Sigmoid colon (tissue), 7 donors: ENCODE data around the gene ACCS. TPM values are rescaled to one million over a fixed set of nuclear protein-coding genes. Genes with fewer than 3 reads are reported as not detected.

ENCODE experiments used
- DNase-seq: peaks from one replicate; pipeline ENCODE4 v3.0.0-alpha.2; 2019
- H3K27ac ChIP-seq, 4 donors: fragments of 200-600 bp; sonication (generic); one replicate each; pipeline ENCODE4 v1.5.1; 2016 to 2019; ENCODE audit warnings: mild to moderate bottlenecking in 1 of 4
- H3K27me3 ChIP-seq, 3 donors: fragments of 200-600 bp; sonication (generic); one replicate each; pipeline ENCODE4 v1.5.1; 2019; ENCODE audit warnings: mild to moderate bottlenecking in 1 of 3
- H3K36me3 ChIP-seq, 4 donors: fragments of 200-600 bp; sonication (generic); one replicate each; pipeline ENCODE4 v1.5.1; 2016 to 2019
- H3K4me1 ChIP-seq, 4 donors: fragments of 200-600 bp; sonication (generic); one replicate each; pipeline ENCODE4 v1.5.1; 2017 to 2019
- H3K4me3 ChIP-seq, 4 donors: fragments of 200-600 bp; sonication (generic); one replicate each; pipeline ENCODE4 v1.5.1; 2017 to 2019; ENCODE audit warnings: mild to moderate bottlenecking in 2 of 4, moderate library complexity in 1 of 4
- H3K9me3 ChIP-seq, 4 donors: fragments of 200-600 bp in 3 of 4; sonication (generic) in 3 of 4; one replicate each; pipeline versions ENCODE4 v1.5.1 to v1.6.1; 2013 to 2019
- CTCF ChIP-seq, 4 experiments: fragments of 450-650 bp in 3 of 4; fragments of 200-600 bp in 1 of 4; IDR thresholded peaks; one replicate each; pipeline ENCODE4 v1.5.1; 2016 to 2019; ENCODE audit warnings: antibody characterized with exemption in 4 of 4, mild to moderate bottlenecking in 3 of 4, moderate library complexity in 2 of 4
- EP300 ChIP-seq, 4 donors: sonication (generic); formaldehyde crosslinking; IDR thresholded peaks; one replicate each; pipeline ENCODE4 v1.6.1; 2017; ENCODE audit warnings: antibody characterized with exemption in 4 of 4
- POLR2A ChIP-seq, 2 donors: fragments of 450-650 bp; IDR thresholded peaks; one replicate each; pipeline ENCODE4 v1.6.1; 2016; ENCODE audit warnings: antibody characterized with exemption in 2 of 2, mild to moderate bottlenecking in 2 of 2, moderate library complexity in 2 of 2
- POLR2AphosphoS5 ChIP-seq, 4 donors: sonication (generic); formaldehyde crosslinking; IDR thresholded peaks; one replicate each; pipeline ENCODE4 v1.6.1; 2017; ENCODE audit warnings: antibody characterized with exemption in 4 of 4
- WGBS, 2 donors: extraction: QIAGEN DNeasy Blood & Tissue Kit; methylation state at CpG; one replicate each; pipeline ENCODE4 v1.1.7; 2013; 5-methylcytosine and 5-hydroxymethylcytosine counted together
- intact Hi-C: fragments of 100-400 bp; cut with DNase I; formaldehyde crosslinking; loops from one replicate; pipeline ENCODE4 v1.15.1; 2023
- polyA plus RNA-seq, 3 donors: library from polyadenylated mRNA; stranded (reverse); fragments of 200-250 nt; gene quantifications; one replicate each; pipeline ENCODE4 v1.2.3, GENCODE V29; 2013
- total RNA-seq, 4 donors: library from RNA; depleted of rRNA; stranded (reverse); fragments of >200 nt; gene quantifications; one replicate each; pipeline ENCODE4 v1.1.0, GENCODE V29; 2016
- donor health status: healthy with polysubstance abuse.
- donor health status: Bipolar disorder and iron deficiency.
- donor health status: healthy.

ACCS gene
- total and polyA plus RNA-seq, 7 donors, result 1.8 to 52.6 (median 11.4) TPM

GRCh38 chr11:44028816-44029506 is 37.1 kb upstream of the ACCS start:
- intact Hi-C loops, result no loop called here
- Histone ChIP-seq H3K36me3 (no peaks in the 10 kb centered on the region), H3K4me3 (no peak overlapping the region), H3K4me1 (peaks cover 0 to 27% (median 22%) of the 10 kb centered on the region in 4 donors), H3K27me3 (no peaks in the 10 kb centered on the region), H3K27ac (no peak overlapping the region), H3K9me3 (no peaks in the 10 kb centered on the region)
- WGBS, 2 donors, result 80 to 91% methylated on average over 3 of the region's 3 CpGs
- TF ChIP-seq CTCF (IDR thresholded peaks at IDR 0.05) (no peak), POLR2AphosphoS5 (IDR thresholded peaks at IDR 0.05) (no peak), EP300 (IDR thresholded peaks at IDR 0.05) (no peak), POLR2A (IDR thresholded peaks at IDR 0.05) (no peak)
- DNase-seq, result no peak

GRCh38 chr11:44029507-44029845 is 36.6 kb upstream of the ACCS start:
- H3K9me3 ChIP-seq, result no peaks in the 10 kb centered on the region
- DNase-seq, result no peak
- no peaks in the 10 kb centered on the region for H3K27me3 ChIP-seq
- peaks cover 0 to 27% (median 22%) of the 10 kb centered on the region in 4 donors for H3K4me1 ChIP-seq
- H3K36me3 ChIP-seq, result no peaks in the 10 kb centered on the region
- intact Hi-C loops, result no loop called here
- H3K27ac ChIP-seq, result peak overlapping the region in 1 of 4 donors; percentile 64
- H3K4me3 ChIP-seq, result no peak overlapping the region
- WGBS, 2 donors, result 88 to 92% methylated on average over 1 of the region's 1 CpG
- TF ChIP-seq POLR2AphosphoS5 (IDR thresholded peaks at IDR 0.05) (no peak), POLR2A (IDR thresholded peaks at IDR 0.05) (no peak), CTCF (IDR thresholded peaks at IDR 0.05) (no peak), EP300 (IDR thresholded peaks at IDR 0.05) (no peak)

- 50 to 63% methylated on average over 5 of the region's 5 CpGs for WGBS, 2 donors
- H3K36me3 ChIP-seq, result no peaks in the 10 kb centered on the region
- peaks cover 0 to 27% (median 22%) of the 10 kb centered on the region in 4 donors for H3K4me1 ChIP-seq
- TF ChIP-seq POLR2A (IDR thresholded peaks at IDR 0.05) (no peak), EP300 (IDR thresholded peaks at IDR 0.05) (peak in 1 of 4 donors; percentile 33), POLR2AphosphoS5 (IDR thresholded peaks at IDR 0.05) (peak in 2 of 4 donors; percentile 29 to 57)
- H3K4me3 ChIP-seq, result no peak overlapping the region
- intact Hi-C loops, result loop anchor here (5.0 kb wide), 2 partner anchors 43 to 88 kb away; partner anchors contain the start of gene C11orf96
- peak overlapping the region; percentile 51 to 64 (median 60) for H3K27ac ChIP-seq
- H3K9me3 ChIP-seq, result no peaks in the 10 kb centered on the region
- H3K27me3 ChIP-seq, result no peaks in the 10 kb centered on the region
- peak; percentile 78 for DNase-seq
These were observed 35.8 kb upstream of the ACCS start for GRCh38 chr11:44029977-44030911.

- no peak for DNase-seq
- TF ChIP-seq POLR2A (IDR thresholded peaks at IDR 0.05), result no peak
- no peak for TF ChIP-seq POLR2AphosphoS5 (IDR thresholded peaks at IDR 0.05)
- no peak for TF ChIP-seq CTCF (IDR thresholded peaks at IDR 0.05)
- TF ChIP-seq EP300 (IDR thresholded peaks at IDR 0.05), result no peak
- intact Hi-C loops, result loop anchor here (5.0 kb wide), 2 partner anchors 44 to 89 kb away; partner anchors contain the start of gene C11orf96
- Histone ChIP-seq H3K9me3 (no peaks in the 10 kb centered on the region), H3K36me3 (no peaks in the 10 kb centered on the region), H3K4me1 (peaks cover 0 to 27% (median 22%) of the 10 kb centered on the region in 4 donors), H3K27me3 (no peaks in the 10 kb centered on the region), H3K27ac (peak overlapping the region; percentile 51 to 64 (median 60)), H3K4me3 (no peak overlapping the region)
- 76 to 77% methylated on average over 5 of the region's 5 CpGs for WGBS, 2 donors
These were observed 35.1 kb upstream of the ACCS start for GRCh38 chr11:44030996-44031395.

- DNase-seq, result no peak
- Histone ChIP-seq H3K4me3 (no peak overlapping the region), H3K4me1 (peaks cover 0 to 27% (median 22%) of the 10 kb centered on the region in 4 donors), H3K9me3 (no peaks in the 10 kb centered on the region), H3K27me3 (no peaks in the 10 kb centered on the region), H3K36me3 (no peaks in the 10 kb centered on the region), H3K27ac (peak overlapping the region in 2 of 4 donors; percentile 55 to 64)
- TF ChIP-seq POLR2A (IDR thresholded peaks at IDR 0.05) (no peak), EP300 (IDR thresholded peaks at IDR 0.05) (no peak), POLR2AphosphoS5 (IDR thresholded peaks at IDR 0.05) (no peak), CTCF (IDR thresholded peaks at IDR 0.05) (no peak)
- intact Hi-C loops, result loop anchor here (5.0 kb wide), 2 partner anchors 44 to 89 kb away; partner anchors contain the start of gene C11orf96
- 89 to 93% methylated on average over 5 of the region's 5 CpGs for WGBS, 2 donors
These were observed 34.5 kb upstream of the ACCS start for GRCh38 chr11:44031549-44031948.
